COR-L47 (cell line): ENCODE data around the gene NTN5.
"Not testable (repeated sequence)": the region's sequence is repeated elsewhere in the genome, so short reads cannot be mapped to it uniquely, and the experiment has no call there.

Source experiments
- DNase-seq: peaks from one replicate; lab custom pipeline; 2025; lab: John Stamatoyannopoulos, UW

NTN5 gene

GRCh38 chr19:48644355-48644754 is 28.5 kb downstream of the NTN5 start:
- no peak for DNase-seq

- no peak for DNase-seq
These were observed 30.0 kb downstream of the NTN5 start for GRCh38 chr19:48642862-48643261.

GRCh38 chr19:48641850-48642249 is 31.0 kb downstream of the NTN5 start:
- no peak for DNase-seq

GRCh38 chr19:48639483-48640375 is 33.1 kb downstream of the NTN5 start:
- no peak for DNase-seq

GRCh38 chr19:48638831-48639381 is 33.9 kb downstream of the NTN5 start:
- no peak for DNase-seq

- DNase-seq = peak; percentile 91
These were observed 34.6 kb downstream of the NTN5 start for GRCh38 chr19:48637948-48638830.

- peak; percentile 99 for DNase-seq
These were observed 35.3 kb downstream of the NTN5 start for GRCh38 chr19:48637449-48637947.

- DNase-seq = peak; percentile 28
These were observed 35.9 kb downstream of the NTN5 start, which contains the start of gene DBP for GRCh38 chr19:48636859-48637448. Gene DBP (minus strand): TSS chr19:48637379. CDS start chr19:48636994, 385 bp downstream.

GRCh38 chr19:48635966-48636858 is 36.6 kb downstream of the NTN5 start:
- DNase-seq = peak; percentile 51

- peak; percentile 57 for DNase-seq
These were observed 37.4 kb downstream of the NTN5 start for GRCh38 chr19:48635263-48635965.

GRCh38 chr19:48634424-48635262 is 38.2 kb downstream of the NTN5 start:
- peak; percentile 93 for DNase-seq

- DNase-seq = no peak
These were observed 38.8 kb downstream of the NTN5 start for GRCh38 chr19:48634036-48634342.

- no peak for DNase-seq
These were observed 39.4 kb downstream of the NTN5 start for GRCh38 chr19:48633148-48634035.

- no peak for DNase-seq
These were observed 40.1 kb downstream of the NTN5 start for GRCh38 chr19:48632692-48633147.

GRCh38 chr19:48632286-48632685 is 40.5 kb downstream of the NTN5 start:
- not testable (repeated sequence) for DNase-seq

GRCh38 chr19:48631225-48631624 is 41.6 kb downstream of the NTN5 start:
- no peak for DNase-seq

- no peak for DNase-seq
These were observed 42.3 kb downstream of the NTN5 start for GRCh38 chr19:48630296-48631063.
